ENCODE data around the gene TTC34.
A peak's percentile ranks its signal among the peaks of the same experiment; 100 is the strongest.

Gene TTC34

GRCh38 chr1:2589431-2590232, 211.9 kb downstream of the TTC34 start:
- H3K4me1 Mint-ChIP-seq, result peaks cover 22% of the 10 kb centered on the region
- no peak overlapping the region for H3K27ac Mint-ChIP-seq
- no peak for DNase-seq
- peaks cover 3% of the 10 kb centered on the region for H3K27me3 Mint-ChIP-seq
- H3K36me3 Mint-ChIP-seq, result peaks cover 7% of the 10 kb centered on the region
- H3K4me3 Mint-ChIP-seq, result no peak overlapping the region
- no peaks in the 10 kb centered on the region for H3K9me3 Mint-ChIP-seq
- CTCF ChIA-PET, result no interaction called here

GRCh38 chr1:2588661-2589430, 212.6 kb downstream of the TTC34 start:
- Mint-ChIP-seq H3K27me3 (no peaks in the 10 kb centered on the region), H3K27ac (no peak overlapping the region), H3K4me1 (peaks cover 29% of the 10 kb centered on the region), H3K9me3 (no peaks in the 10 kb centered on the region), H3K36me3 (peaks cover 13% of the 10 kb centered on the region), H3K4me3 (peak overlapping the region; percentile 41)
- no peak for DNase-seq
- CTCF ChIA-PET, result interaction anchor here (1.8 kb wide), 1 partner anchor 27 kb away, joined by 6 read pairs; no protein-coding TSS in a partner anchor

- no peaks in the 10 kb centered on the region for H3K9me3 Mint-ChIP-seq
- DNase-seq, result no peak
- H3K27me3 Mint-ChIP-seq, result no peaks in the 10 kb centered on the region
- CTCF ChIA-PET, result interaction anchor here (0.7 to 5.6 kb wide), 4 partner anchors 26 to 172 kb away, joined by 3 to 40 read pairs (median 6); partner anchors contain the start of gene TNFRSF14
- H3K27ac Mint-ChIP-seq, result peak overlapping the region; percentile 76
- peaks cover 13% of the 10 kb centered on the region for H3K36me3 Mint-ChIP-seq
- peak overlapping the region; percentile 81 for H3K4me3 Mint-ChIP-seq
- H3K4me1 Mint-ChIP-seq, result peaks cover 36% of the 10 kb centered on the region
These were observed 213.5 kb downstream of the TTC34 start for GRCh38 chr1:2587860-2588571.

- CTCF ChIA-PET, result interaction anchor here (1.4 to 5.6 kb wide), 3 partner anchors 25 to 171 kb away, joined by 6 to 40 read pairs (median 6); partner anchors contain the start of gene TNFRSF14
- Mint-ChIP-seq H3K4me3 (peak overlapping the region; percentile 81), H3K27ac (peak overlapping the region; percentile 67), H3K27me3 (no peaks in the 10 kb centered on the region), H3K9me3 (no peaks in the 10 kb centered on the region), H3K36me3 (peaks cover 13% of the 10 kb centered on the region), H3K4me1 (peaks cover 34% of the 10 kb centered on the region)
- peak; percentile 58 for DNase-seq
These were observed 214.2 kb downstream of the TTC34 start for GRCh38 chr1:2587071-2587859.

- Mint-ChIP-seq H3K27me3 (no peaks in the 10 kb centered on the region), H3K4me1 (peaks cover 36% of the 10 kb centered on the region), H3K4me3 (peak within 1 kb of the TSS; percentile 81), H3K9me3 (no peaks in the 10 kb centered on the region), H3K27ac (peak within 1 kb of the TSS; percentile 95), H3K36me3 (peaks cover 13% of the 10 kb centered on the region)
- CTCF ChIA-PET, result interaction anchor here (1.2 to 5.6 kb wide), 6 partner anchors 25 to 201 kb away, joined by 3 to 40 read pairs (median 10); partner anchors contain the start of gene TNFRSF14
- peak; percentile 100 for DNase-seq
These were observed 215.1 kb downstream of the TTC34 start, which contains the start of gene PRXL2B for GRCh38 chr1:2586154-2587070. TSS of gene PRXL2B (plus strand) at chr1:2586777. CDS start at chr1:2586886, 109 bp downstream.

Data from activated naive CD4-positive, alpha-beta T cell treated with anti-CD3 and anti-CD28 coated beads, Interleukin-2, amount 10 ng/mL, durations not matched to agents 7 days and 5 days (primary cell).